Measurements from ENCODE around the gene TMEM269.

DNA sequence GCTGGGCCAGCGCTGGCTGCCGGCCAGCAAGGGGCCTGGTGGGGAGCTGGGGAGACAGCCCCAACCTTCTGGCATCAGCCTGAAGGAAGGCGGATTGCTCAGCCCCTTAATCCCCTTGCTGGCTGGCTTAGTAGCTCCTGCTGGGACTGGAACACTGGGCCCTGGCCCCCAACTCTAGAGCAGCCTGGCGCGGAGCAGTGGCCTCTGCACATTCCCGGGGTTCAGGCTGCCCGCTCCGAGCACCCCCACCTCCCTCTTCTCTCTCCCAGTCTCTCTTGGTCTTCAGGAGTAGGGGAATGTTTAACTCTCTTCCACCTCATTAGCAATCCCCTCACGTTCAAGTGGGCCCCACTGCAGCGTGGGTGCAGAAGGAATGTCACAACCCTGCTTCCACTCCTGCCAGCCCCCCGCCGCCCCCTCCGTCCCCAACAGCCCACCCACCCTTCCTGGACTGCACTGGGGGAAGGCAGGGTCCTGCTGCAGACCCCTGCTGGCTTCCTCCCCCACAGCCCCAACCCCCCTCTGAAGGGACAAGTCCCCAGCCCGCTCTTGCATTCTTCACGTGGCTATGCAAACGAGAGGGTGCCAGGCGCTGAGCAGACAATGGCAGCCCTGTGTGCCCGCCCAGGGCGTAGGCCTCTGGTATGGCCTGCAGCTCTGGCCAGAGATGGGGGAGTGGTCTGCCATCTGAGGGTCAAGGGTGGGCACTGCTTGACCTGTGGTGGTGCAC, 43.8 kb upstream of the TMEM269 start:
- TF ChIP-seq POLR2AphosphoS5 (IDR thresholded peaks at IDR 0.05; ENCODE audit: low read depth) (no peak), GABPA (IDR thresholded peaks at IDR 0.05; ENCODE audit: low read depth) (no peak)
- TF ChIP-seq, protein P1, sequence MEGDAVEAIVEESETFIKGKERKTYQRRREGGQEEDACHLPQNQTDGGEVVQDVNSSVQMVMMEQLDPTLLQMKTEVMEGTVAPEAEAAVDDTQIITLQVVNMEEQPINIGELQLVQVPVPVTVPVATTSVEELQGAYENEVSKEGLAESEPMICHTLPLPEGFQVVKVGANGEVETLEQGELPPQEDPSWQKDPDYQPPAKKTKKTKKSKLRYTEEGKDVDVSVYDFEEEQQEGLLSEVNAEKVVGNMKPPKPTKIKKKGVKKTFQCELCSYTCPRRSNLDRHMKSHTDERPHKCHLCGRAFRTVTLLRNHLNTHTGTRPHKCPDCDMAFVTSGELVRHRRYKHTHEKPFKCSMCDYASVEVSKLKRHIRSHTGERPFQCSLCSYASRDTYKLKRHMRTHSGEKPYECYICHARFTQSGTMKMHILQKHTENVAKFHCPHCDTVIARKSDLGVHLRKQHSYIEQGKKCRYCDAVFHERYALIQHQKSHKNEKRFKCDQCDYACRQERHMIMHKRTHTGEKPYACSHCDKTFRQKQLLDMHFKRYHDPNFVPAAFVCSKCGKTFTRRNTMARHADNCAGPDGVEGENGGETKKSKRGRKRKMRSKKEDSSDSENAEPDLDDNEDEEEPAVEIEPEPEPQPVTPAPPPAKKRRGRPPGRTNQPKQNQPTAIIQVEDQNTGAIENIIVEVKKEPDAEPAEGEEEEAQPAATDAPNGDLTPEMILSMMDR (IDR thresholded peaks at IDR 0.05; ENCODE audit: insufficient read depth, low read length), result no peak
